Measurements from ENCODE around the gene TMA7B. TPM values are rescaled to one million over a fixed set of nuclear protein-coding genes. Genes with fewer than 3 reads are reported as not detected.
A peak's percentile ranks its signal among the peaks of the same experiment; 100 is the strongest.

Gene TMA7B
- total RNA-seq, 2 experiments from 2014 or later = 0.86 to 1.1 TPM

DNA sequence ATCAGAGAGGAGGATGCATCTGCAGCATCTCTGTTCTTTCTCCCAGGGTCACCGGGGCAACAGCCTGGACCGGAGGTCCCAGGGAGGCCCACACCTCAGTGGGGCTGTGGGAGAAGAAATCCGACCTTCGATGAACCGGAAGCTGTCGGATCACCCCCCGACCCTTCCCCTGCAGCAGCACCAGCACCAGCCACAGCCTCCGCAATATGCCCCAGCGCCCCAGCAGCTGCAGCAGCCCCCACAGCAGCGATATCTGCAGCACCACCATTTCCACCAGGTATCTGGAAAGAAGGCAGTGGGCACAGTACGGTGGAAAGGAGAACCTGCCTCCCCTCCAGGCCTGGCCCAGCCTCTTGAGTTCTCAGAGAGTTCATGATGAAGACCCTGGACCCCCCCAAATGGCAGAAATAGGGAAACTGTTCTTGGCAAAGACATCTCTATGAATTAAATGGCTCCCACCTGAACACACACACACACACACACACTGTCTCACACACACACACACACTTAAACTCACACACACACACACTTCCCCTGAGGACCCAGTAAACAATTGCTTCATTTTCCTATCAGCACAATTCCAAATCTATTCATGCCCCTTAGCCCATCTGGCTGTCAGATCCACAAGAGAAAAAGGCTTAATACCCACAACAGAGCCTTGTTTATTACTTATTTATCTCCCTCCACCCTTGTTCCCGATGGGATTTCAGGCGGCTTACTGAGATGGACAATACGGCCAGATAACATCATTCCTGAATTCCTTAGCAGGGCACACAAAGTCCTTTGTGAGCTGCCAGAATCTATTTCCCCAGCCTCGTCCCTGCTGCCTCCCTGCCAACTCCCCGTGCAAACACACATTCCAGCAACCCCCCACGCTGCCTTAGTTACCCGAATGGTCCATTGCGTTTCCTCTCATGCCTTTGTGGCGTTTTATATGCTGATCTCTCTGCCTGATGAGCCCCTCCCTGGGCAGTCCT lies 8.1 kb downstream of the TMA7B start:
- Mint-ChIP-seq H3K9me3 (no peaks in the 10 kb centered on the region), H3K36me3 (peaks cover 43% of the 10 kb centered on the region), H3K4me3 (no peak overlapping the region), H3K4me1 (ENCODE audit: low read depth) (peaks cover 7% of the 10 kb centered on the region), H3K27ac (no peak overlapping the region), H3K27me3 (no peaks in the 10 kb centered on the region)
- ChIA-PET POLR2A (no interaction called here), CTCF (interaction anchor here (0.8 kb wide), 1 partner anchor 57 kb away, joined by 3 read pairs; no protein-coding TSS in a partner anchor)
- DNase-seq = no peak
- intact Hi-C loops (cut with micrococcal nuclease) = no loop called here

DNA sequence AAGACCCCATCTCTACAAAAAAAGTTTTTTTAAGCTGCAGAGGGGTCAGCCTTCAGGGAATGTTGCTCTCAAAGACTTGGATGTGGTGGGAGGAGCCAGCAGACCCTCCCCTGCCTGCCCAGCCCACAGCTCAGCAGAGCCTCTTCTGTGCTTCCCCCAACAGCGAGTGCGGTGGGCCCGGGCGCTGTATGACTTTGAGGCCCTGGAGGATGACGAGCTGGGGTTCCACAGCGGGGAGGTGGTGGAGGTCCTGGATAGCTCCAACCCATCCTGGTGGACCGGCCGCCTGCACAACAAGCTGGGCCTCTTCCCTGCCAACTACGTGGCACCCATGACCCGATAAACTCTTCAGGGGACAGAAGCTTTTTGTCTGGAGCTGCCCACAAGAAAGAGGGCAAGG lies 10.5 kb downstream of the TMA7B start:
- no peak overlapping the region for H3K27ac Mint-ChIP-seq
- POLR2A ChIA-PET = no interaction called here
- H3K9me3 Mint-ChIP-seq = no peaks in the 10 kb centered on the region
- peaks cover 1% of the 10 kb centered on the region for H3K4me1 Mint-ChIP-seq (ENCODE audit: low read depth)
- peaks cover 36% of the 10 kb centered on the region for H3K36me3 Mint-ChIP-seq
- DNase-seq = no peak
- CTCF ChIA-PET = interaction anchor here (1.3 kb wide), 1 partner anchor 437 kb away, joined by 4 read pairs; no protein-coding TSS in a partner anchor
- H3K27me3 Mint-ChIP-seq = no peaks in the 10 kb centered on the region
- intact Hi-C loops (cut with micrococcal nuclease) = no loop called here
- H3K4me3 Mint-ChIP-seq = no peak overlapping the region

DNA sequence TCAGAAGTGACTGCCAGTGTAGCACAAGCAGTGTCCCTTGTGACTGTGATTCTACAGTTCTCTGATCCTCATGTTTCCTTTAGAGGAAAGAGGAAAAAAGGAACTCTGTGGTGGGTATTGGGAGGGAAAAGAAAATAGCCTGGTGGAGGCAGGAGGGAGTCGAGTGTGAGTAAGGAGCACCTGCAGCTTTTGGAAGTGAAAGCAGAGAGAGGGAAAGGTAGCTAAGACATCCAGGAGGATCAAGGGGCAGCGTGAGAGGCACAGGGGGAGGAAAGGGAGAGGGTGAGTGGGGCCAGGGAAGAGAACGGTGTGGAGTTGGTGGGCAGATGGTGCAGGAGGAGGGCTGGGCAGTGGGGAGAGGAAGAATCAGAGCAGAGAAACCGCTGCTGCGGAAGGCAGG lies 12.4 kb downstream of the TMA7B start:
- CTCF ChIA-PET = interaction anchor here (0.9 kb wide), 1 partner anchor 52 kb away, joined by 3 read pairs; no protein-coding TSS in a partner anchor
- intact Hi-C loops (cut with micrococcal nuclease) = no loop called here
- Mint-ChIP-seq H3K36me3 (peaks cover 28% of the 10 kb centered on the region), H3K27me3 (no peaks in the 10 kb centered on the region), H3K27ac (no peak overlapping the region), H3K4me1 (ENCODE audit: low read depth) (no peaks in the 10 kb centered on the region), H3K9me3 (no peaks in the 10 kb centered on the region), H3K4me3 (no peak overlapping the region)
- DNase-seq = no peak
- POLR2A ChIA-PET = no interaction called here

DNA sequence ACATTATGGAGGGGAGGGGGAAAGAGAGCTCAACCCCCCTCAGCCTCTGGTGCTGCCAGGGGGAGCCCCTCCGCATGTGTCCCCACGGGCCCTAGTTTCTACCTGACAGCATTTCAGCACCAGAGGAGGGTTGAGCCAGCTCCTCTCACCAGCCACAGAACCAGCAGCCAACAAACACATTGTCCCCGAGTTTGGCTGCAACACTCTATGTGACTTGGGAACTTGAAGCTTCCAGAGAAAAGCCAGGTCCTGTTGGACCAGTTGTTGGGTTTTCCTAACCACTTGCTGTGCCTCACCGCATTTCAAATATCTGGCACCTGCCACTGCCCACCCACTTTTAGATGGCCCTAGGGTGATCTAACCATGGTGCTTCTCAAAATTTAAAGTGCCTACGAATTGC lies 13.5 kb downstream of the TMA7B start:
- intact Hi-C loops (cut with micrococcal nuclease) = no loop called here
- H3K9me3 Mint-ChIP-seq = no peaks in the 10 kb centered on the region
- ChIA-PET CTCF (interaction anchor here (0.9 kb wide), 1 partner anchor 51 kb away, joined by 3 read pairs; no protein-coding TSS in a partner anchor), POLR2A (no interaction called here)
- no peak overlapping the region for H3K27ac Mint-ChIP-seq
- no peak overlapping the region for H3K4me3 Mint-ChIP-seq
- H3K27me3 Mint-ChIP-seq = no peaks in the 10 kb centered on the region
- H3K36me3 Mint-ChIP-seq = peaks cover 28% of the 10 kb centered on the region
- DNase-seq = no peak
- H3K4me1 Mint-ChIP-seq (ENCODE audit: low read depth) = no peaks in the 10 kb centered on the region

DNA sequence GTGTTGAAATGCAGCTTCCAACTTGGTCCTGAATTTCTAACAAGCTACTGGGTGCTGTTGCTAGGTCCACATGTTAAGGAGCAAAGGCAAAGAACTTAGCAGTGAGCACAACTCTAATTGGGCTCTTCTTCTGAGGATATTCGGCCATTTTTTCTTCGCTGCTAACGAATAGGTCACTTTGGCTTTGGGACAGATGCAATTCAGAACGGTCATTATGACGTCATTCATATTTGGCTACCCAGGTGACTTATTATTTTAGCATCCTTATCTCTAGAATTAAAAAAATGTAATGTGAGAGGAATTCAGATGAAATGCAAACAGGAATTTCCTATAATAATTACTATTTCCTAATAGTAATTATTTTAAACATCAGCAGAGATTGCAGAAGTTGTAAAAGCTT lies 13.9 kb downstream of the TMA7B start:
- Mint-ChIP-seq H3K4me3 (no peak overlapping the region), H3K4me1 (ENCODE audit: low read depth) (peaks cover 4% of the 10 kb centered on the region), H3K27me3 (no peaks in the 10 kb centered on the region), H3K9me3 (no peaks in the 10 kb centered on the region), H3K36me3 (peaks cover 24% of the 10 kb centered on the region), H3K27ac (no peak overlapping the region)
- ChIA-PET CTCF (interaction anchor here (3.2 kb wide), 1 partner anchor 51 kb away, joined by 9 read pairs; no protein-coding TSS in a partner anchor), POLR2A (no interaction called here)
- intact Hi-C loops (cut with micrococcal nuclease) = no loop called here
- no peak for DNase-seq

DNA sequence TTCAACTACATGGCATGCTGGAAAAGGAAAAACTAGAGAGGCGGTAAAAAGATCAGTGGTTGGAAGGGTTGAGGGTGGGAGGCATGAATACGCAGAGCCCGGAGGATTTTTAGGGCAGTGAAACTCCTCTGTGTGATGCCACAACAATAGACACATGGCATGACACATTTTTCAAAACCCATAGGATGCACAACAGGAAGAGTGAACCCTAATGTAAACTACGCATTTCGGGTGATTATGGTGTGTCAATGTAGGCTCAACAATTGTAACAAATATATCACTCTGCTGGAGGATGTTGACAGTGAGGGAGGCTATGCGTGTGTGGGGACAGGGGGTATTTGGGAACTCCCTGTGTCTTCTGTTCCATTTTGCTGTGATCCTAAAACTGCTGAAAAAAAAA lies 18.9 kb downstream of the TMA7B start:
- POLR2A ChIA-PET = no interaction called here
- intact Hi-C loops (cut with micrococcal nuclease) = no loop called here
- CTCF ChIA-PET = no interaction called here
- Mint-ChIP-seq H3K36me3 (peaks cover 2% of the 10 kb centered on the region), H3K27me3 (no peaks in the 10 kb centered on the region), H3K27ac (no peak overlapping the region), H3K4me3 (no peak overlapping the region), H3K9me3 (no peaks in the 10 kb centered on the region), H3K4me1 (ENCODE audit: low read depth) (peaks cover 19% of the 10 kb centered on the region)
- DNase-seq = no peak

DNA sequence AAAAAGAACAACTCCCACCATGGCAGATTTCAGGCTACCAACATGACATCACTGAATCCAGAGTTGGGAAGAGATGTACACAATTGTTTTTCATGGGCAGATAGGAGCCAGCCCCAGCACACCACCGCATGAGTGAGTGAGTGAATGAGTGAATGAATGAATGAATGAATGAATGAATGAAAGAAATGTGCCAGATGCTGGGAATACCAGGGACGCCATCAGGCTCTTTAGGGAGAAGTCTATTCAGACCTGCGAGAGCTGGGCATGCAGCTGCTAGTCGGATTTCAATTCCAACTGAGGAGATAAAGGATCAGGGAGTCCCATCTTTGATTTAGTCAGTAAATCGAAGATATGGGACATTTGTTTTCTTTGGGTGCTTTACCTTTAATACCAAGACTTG lies 19.3 kb downstream of the TMA7B start:
- Mint-ChIP-seq H3K27me3 (no peaks in the 10 kb centered on the region), H3K36me3 (peaks cover 2% of the 10 kb centered on the region), H3K4me3 (no peak overlapping the region), H3K27ac (no peak overlapping the region), H3K4me1 (ENCODE audit: low read depth) (peaks cover 19% of the 10 kb centered on the region), H3K9me3 (no peaks in the 10 kb centered on the region)
- DNase-seq = no peak
- intact Hi-C loops (cut with micrococcal nuclease) = no loop called here
- CTCF ChIA-PET = no interaction called here
- POLR2A ChIA-PET = no interaction called here

DNA sequence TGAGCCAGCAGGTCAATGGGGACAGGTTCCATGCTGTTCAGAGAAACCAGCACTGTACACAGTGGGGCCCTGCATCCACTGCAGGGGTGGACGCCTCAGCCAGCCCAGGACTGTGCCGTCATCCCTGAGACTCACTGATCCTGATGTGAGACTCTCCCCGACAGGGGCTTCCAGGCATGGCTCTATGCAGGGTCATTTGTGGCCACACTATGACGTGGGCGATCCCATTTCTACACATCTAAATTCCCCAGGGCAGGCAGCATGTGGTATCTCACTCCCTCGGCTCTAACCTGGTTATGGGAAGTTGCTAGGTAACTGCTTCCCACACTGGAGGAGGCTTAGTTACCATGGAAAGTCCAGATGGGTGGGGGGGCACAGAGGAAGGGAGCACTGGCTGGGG lies 20.4 kb downstream of the TMA7B start:
- intact Hi-C loops (cut with micrococcal nuclease) = no loop called here
- no peaks in the 10 kb centered on the region for H3K9me3 Mint-ChIP-seq
- POLR2A ChIA-PET = no interaction called here
- CTCF ChIA-PET = no interaction called here
- H3K27ac Mint-ChIP-seq = no peak overlapping the region
- peaks cover 19% of the 10 kb centered on the region for H3K4me1 Mint-ChIP-seq (ENCODE audit: low read depth)
- no peaks in the 10 kb centered on the region for H3K27me3 Mint-ChIP-seq
- H3K4me3 Mint-ChIP-seq = no peak overlapping the region
- H3K36me3 Mint-ChIP-seq = no peaks in the 10 kb centered on the region
- no peak for DNase-seq

DNA sequence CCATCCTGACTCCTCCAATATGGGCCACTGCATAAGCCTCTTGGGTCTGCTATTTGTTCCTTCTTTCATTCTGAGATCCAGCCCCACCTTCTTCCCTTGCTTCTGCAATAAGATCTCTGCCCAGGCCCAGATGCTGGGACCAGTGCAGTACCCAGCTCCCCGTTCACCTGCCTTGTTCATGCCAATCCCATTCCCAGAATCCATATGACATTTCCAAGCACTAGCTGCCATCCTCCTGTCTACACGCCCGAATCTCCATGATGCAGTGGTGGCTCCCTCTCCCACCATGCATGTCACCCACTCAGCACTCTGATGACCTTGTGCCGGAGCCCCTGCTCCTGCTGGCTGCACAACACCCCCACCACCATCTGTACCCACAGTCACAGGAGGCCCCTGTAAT lies 23.1 kb downstream of the TMA7B start:
- POLR2A ChIA-PET = no interaction called here
- Mint-ChIP-seq H3K36me3 (no peaks in the 10 kb centered on the region), H3K27ac (no peak overlapping the region), H3K4me1 (ENCODE audit: low read depth) (peaks cover 19% of the 10 kb centered on the region), H3K4me3 (no peak overlapping the region), H3K27me3 (no peaks in the 10 kb centered on the region), H3K9me3 (no peaks in the 10 kb centered on the region)
- DNase-seq = no peak
- intact Hi-C loops (cut with micrococcal nuclease) = no loop called here
- CTCF ChIA-PET = no interaction called here

DNA sequence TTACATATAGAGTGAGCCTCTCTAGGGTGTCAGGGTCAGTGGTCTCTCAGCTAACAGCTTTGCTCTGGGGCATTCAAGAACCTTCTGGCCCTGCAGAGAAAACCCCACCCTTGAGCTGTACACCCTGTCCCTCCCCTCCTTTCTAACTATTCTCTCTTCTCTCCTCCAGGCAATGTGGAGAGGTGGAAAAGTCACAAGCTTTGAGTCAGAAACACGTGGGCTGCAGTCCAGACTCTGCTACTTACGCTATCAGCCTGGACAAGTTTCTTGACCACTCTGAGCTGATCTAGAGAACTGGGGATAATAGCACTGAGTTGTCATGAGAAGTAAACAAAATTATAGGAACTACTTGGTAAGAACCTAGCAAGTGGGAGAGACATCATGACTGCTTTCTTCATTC lies 23.8 kb downstream of the TMA7B start:
- DNase-seq = no peak
- H3K4me3 Mint-ChIP-seq = no peak overlapping the region
- no peaks in the 10 kb centered on the region for H3K36me3 Mint-ChIP-seq
- H3K4me1 Mint-ChIP-seq (ENCODE audit: low read depth) = peaks cover 15% of the 10 kb centered on the region
- ChIA-PET CTCF (interaction anchor here (0.8 kb wide), 1 partner anchor 35 kb away, joined by 5 read pairs; no protein-coding TSS in a partner anchor), POLR2A (no interaction called here)
- no peak overlapping the region for H3K27ac Mint-ChIP-seq
- H3K27me3 Mint-ChIP-seq = no peaks in the 10 kb centered on the region
- no peaks in the 10 kb centered on the region for H3K9me3 Mint-ChIP-seq
- intact Hi-C loops (cut with micrococcal nuclease) = no loop called here

DNA sequence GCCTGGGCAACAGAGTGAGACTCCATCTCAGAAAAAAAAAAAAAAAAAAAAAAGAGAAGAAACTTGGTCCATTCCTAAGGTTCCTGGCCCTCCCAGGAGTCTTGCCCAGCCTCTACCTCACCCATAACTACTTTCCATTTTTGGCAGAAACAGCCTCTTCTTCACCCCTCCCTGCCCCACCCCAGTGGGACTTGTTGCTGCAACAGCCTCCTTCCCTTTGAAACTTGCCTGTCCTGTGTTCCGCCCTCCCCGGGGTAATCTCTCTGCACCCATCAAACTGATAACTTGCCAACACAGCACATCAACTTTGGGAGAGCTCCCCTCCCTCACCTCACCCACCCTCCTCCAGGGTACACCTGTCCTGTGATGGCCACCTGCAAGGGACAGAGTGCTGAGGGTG lies 24.5 kb downstream of the TMA7B start:
- ChIA-PET CTCF (interaction anchor here (0.8 kb wide), 1 partner anchor 36 kb away, joined by 5 read pairs; no protein-coding TSS in a partner anchor), POLR2A (no interaction called here)
- intact Hi-C loops (cut with micrococcal nuclease) = no loop called here
- Mint-ChIP-seq H3K36me3 (no peaks in the 10 kb centered on the region), H3K4me3 (no peak overlapping the region), H3K27ac (no peak overlapping the region), H3K4me1 (ENCODE audit: low read depth) (peaks cover 10% of the 10 kb centered on the region), H3K27me3 (no peaks in the 10 kb centered on the region), H3K9me3 (no peaks in the 10 kb centered on the region)
- no peak for DNase-seq

DNA sequence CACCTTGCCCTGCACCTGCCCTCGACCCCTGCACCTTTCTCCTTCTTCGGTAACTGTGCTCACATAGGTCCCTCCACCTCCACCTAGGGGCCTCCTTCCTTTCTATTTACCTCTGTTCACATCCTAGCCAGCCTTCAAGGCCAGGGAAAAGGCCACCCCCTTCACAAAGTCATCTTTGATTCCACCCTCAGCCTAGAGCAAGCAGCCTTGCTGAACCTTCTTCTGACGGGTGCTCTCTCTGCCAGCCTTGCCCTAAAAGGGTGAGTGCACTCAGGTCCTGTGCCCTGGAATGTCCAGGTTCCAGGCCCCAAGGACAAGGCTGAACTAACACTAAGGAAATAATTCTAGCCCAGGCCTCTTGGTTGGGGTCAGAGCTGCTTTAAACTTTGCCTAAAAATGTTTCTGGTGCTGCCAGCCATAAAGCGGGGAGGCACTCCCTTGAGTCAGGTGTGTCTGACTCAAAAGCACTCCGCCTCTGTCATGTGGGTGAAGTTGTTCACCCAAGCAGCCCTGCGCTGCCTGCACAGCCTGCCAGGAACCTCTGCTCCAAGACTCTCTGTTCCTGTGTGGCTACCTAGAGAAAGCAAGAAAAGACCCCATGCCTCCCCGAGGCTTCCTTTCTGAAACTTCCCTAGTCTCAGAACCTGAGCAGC lies 25.3 kb downstream of the TMA7B start:
- DNase-seq = peak; percentile 26
- CTCF ChIA-PET = no interaction called here
- Mint-ChIP-seq H3K27me3 (no peaks in the 10 kb centered on the region), H3K4me3 (no peak overlapping the region), H3K27ac (no peak overlapping the region), H3K4me1 (ENCODE audit: low read depth) (peaks cover 3% of the 10 kb centered on the region), H3K36me3 (no peaks in the 10 kb centered on the region), H3K9me3 (no peaks in the 10 kb centered on the region)
- intact Hi-C loops (cut with micrococcal nuclease) = loop anchor here (1.0 kb wide), 1 partner anchor 49 kb away; no protein-coding TSS in a partner anchor
- POLR2A ChIA-PET = no interaction called here

Measured in activated CD4-positive, alpha-beta memory T cell treated with anti-CD3 and anti-CD28 coated beads for 36 hours (primary cell).